ENCODE results near the gene SEMA7A.

DNA sequence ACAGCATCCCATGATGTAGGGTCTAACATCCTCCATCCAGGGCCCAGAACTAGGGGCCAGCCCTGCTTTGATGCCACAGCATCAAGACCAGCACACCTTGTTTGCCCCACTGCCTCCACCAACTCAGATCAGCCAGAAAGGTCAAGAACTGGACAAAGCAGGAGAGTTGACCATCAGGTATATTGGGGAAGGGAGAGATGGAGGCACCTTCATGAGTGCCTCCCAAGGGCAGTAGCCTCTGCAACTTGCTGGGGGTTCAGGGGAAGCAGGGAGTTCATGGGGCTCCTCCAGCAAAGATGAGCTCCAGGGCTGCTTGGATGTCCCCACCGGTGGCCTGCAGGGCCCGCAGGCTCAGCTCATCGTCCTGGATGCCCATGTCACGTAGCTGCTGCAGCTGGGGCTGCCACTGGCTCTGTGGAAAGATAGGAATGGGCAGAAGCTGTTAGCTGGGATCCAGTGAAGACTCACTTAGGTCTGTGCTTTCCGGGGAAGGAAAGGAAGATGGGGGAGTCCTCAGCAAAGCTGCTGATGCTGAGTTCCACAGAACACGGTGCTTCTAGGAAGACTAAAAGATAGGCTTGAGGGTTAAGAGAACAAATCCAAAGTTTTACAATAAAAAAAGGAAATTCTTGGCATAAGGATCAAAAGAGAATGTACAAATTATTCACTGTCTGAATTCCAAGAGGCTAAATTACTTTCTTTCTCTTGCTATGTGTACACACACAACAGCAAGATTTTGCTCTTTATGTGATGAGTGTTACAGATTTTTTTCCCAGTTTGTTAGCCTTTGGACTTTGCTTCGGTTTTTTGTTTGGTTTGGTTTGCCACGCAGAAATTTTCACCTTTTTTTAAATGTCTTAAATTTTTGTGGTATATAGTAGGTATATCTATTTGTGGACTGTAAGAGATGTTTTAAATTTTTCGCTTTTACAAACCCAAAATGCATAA is 12.3 kb upstream of the SEMA7A start:
- TF ChIP-seq, protein P1, sequence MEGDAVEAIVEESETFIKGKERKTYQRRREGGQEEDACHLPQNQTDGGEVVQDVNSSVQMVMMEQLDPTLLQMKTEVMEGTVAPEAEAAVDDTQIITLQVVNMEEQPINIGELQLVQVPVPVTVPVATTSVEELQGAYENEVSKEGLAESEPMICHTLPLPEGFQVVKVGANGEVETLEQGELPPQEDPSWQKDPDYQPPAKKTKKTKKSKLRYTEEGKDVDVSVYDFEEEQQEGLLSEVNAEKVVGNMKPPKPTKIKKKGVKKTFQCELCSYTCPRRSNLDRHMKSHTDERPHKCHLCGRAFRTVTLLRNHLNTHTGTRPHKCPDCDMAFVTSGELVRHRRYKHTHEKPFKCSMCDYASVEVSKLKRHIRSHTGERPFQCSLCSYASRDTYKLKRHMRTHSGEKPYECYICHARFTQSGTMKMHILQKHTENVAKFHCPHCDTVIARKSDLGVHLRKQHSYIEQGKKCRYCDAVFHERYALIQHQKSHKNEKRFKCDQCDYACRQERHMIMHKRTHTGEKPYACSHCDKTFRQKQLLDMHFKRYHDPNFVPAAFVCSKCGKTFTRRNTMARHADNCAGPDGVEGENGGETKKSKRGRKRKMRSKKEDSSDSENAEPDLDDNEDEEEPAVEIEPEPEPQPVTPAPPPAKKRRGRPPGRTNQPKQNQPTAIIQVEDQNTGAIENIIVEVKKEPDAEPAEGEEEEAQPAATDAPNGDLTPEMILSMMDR (IDR thresholded peaks at IDR 0.05; ENCODE audit: insufficient read depth, low read length, poor library complexity, severe bottlenecking) = no peak
- no peak for TF ChIP-seq EZH2phosphoT487 (conservative IDR thresholded peaks at IDR 0.05; ENCODE audit: low read length)
